Measurements from ENCODE around the gene VDAC1. TPM values are rescaled to one million over a fixed set of nuclear protein-coding genes. Genes with fewer than 3 reads are reported as not detected.
A peak's percentile ranks its signal among the peaks of the same experiment; 100 is the strongest.
"Not testable (repeated sequence)": the region's sequence is repeated elsewhere in the genome, so short reads cannot be mapped to it uniquely, and the experiment has no call there.

The VDAC1 gene
- total RNA-seq, 1 donor from 2014 or later, result 158 TPM

- Mint-ChIP-seq H3K27ac (no peak overlapping the region), H3K36me3 (ENCODE audit: low read depth) (peaks cover 67% of the 10 kb centered on the region), H3K27me3 (no peaks in the 10 kb centered on the region), H3K4me3 (no peak overlapping the region), H3K4me1 (peaks cover 29% of the 10 kb centered on the region), H3K9me3 (no peaks in the 10 kb centered on the region)
- no peak for DNase-seq
- no peak for TF ChIP-seq CTCF (IDR thresholded peaks at IDR 0.05)
- intact Hi-C loops (cut with micrococcal nuclease), result loop anchor here (10.0 kb wide), 1 partner anchor 554 kb away; no protein-coding TSS in a partner anchor
- ChIA-PET POLR2A (interaction anchor here (0.7 to 3.7 kb wide), 3 partner anchors 9 to 90 kb away, joined by 4 to 16 read pairs (median 6); partner anchors contain the start of genes C5orf15 and VDAC1), CTCF (interaction anchor here (0.6 to 3.0 kb wide), 12 partner anchors 9 to 868 kb away, joined by 3 to 20 read pairs (median 5); partner anchors contain the start of gene C5orf15)
- no peak for ATAC-seq (ENCODE audit: low read depth)
These were observed 25.8 kb downstream of the VDAC1 start for GRCh38 chr5:133978943-133979342.

- no peaks in the 10 kb centered on the region for H3K9me3 Mint-ChIP-seq
- ATAC-seq (ENCODE audit: low read depth) (no peak), DNase-seq (no peak)
- H3K27me3 Mint-ChIP-seq, result no peaks in the 10 kb centered on the region
- TF ChIP-seq CTCF (IDR thresholded peaks at IDR 0.05), result no peak
- ChIA-PET CTCF (interaction anchor here (1.3 to 3.0 kb wide), 8 partner anchors 8 to 554 kb away, joined by 3 to 20 read pairs (median 6); partner anchors contain the start of gene C5orf15), POLR2A (interaction anchor here (0.8 to 3.7 kb wide), 3 partner anchors 8 to 868 kb away, joined by 3 to 16 read pairs (median 7); partner anchors contain the start of genes C5orf15, C5orf24 and VDAC1)
- peak overlapping the region; percentile 68 for H3K27ac Mint-ChIP-seq
- peaks cover 29% of the 10 kb centered on the region for H3K4me1 Mint-ChIP-seq
- peaks cover 69% of the 10 kb centered on the region for H3K36me3 Mint-ChIP-seq (ENCODE audit: low read depth)
- no peak overlapping the region for H3K4me3 Mint-ChIP-seq
- intact Hi-C loops (cut with micrococcal nuclease), result loop anchor here (10.0 kb wide), 1 partner anchor 553 kb away; no protein-coding TSS in a partner anchor
These were observed 26.9 kb downstream of the VDAC1 start for GRCh38 chr5:133977858-133978257.

GRCh38 chr5:133977161-133977787, 27.5 kb downstream of the VDAC1 start:
- no peak for TF ChIP-seq CTCF (IDR thresholded peaks at IDR 0.05)
- CTCF ChIA-PET, result interaction anchor here (0.8 to 2.0 kb wide), 5 partner anchors 23 to 554 kb away, joined by 3 to 6 read pairs (median 5); no protein-coding TSS in a partner anchor
- Mint-ChIP-seq H3K4me1 (peaks cover 29% of the 10 kb centered on the region), H3K27me3 (no peaks in the 10 kb centered on the region), H3K36me3 (ENCODE audit: low read depth) (peaks cover 70% of the 10 kb centered on the region), H3K4me3 (no peak overlapping the region), H3K27ac (peak overlapping the region; percentile 68), H3K9me3 (no peaks in the 10 kb centered on the region)
- POLR2A ChIA-PET, result interaction anchor here (0.7 to 3.7 kb wide), 5 partner anchors 8 to 868 kb away, joined by 3 to 16 read pairs (median 5); partner anchors contain the start of genes C5orf15, C5orf24 and VDAC1
- ATAC-seq (ENCODE audit: low read depth) (peak; percentile 54), DNase-seq (no peak)
- intact Hi-C loops (cut with micrococcal nuclease), result loop anchor here (10.0 kb wide), 1 partner anchor 552 kb away; no protein-coding TSS in a partner anchor

GRCh38 chr5:133975546-133975945, 29.2 kb downstream of the VDAC1 start:
- CTCF ChIA-PET, result interaction anchor here (1.7 kb wide), 1 partner anchor 421 kb away, joined by 4 read pairs; no protein-coding TSS in a partner anchor
- Mint-ChIP-seq H3K36me3 (ENCODE audit: low read depth) (peaks cover 67% of the 10 kb centered on the region), H3K4me1 (peaks cover 31% of the 10 kb centered on the region)
- intact Hi-C loops (cut with micrococcal nuclease), result loop anchor here (10.0 kb wide), 1 partner anchor 551 kb away; no protein-coding TSS in a partner anchor
- H3K27ac Mint-ChIP-seq; H3K9me3 Mint-ChIP-seq; POLR2A ChIA-PET; DNase-seq; H3K4me3 Mint-ChIP-seq; H3K27me3 Mint-ChIP-seq; ATAC-seq (ENCODE audit: low read depth): not testable (repeated sequence)

GRCh38 chr5:133974142-133974541, 30.6 kb downstream of the VDAC1 start:
- intact Hi-C loops (cut with micrococcal nuclease), result loop anchor here (10.0 kb wide), 1 partner anchor 549 kb away; no protein-coding TSS in a partner anchor
- H3K27ac Mint-ChIP-seq, result no peak overlapping the region
- DNase-seq, result no peak
- no peaks in the 10 kb centered on the region for H3K27me3 Mint-ChIP-seq
- TF ChIP-seq CTCF (IDR thresholded peaks at IDR 0.05), result no peak
- peaks cover 39% of the 10 kb centered on the region for H3K4me1 Mint-ChIP-seq
- peaks cover 64% of the 10 kb centered on the region for H3K36me3 Mint-ChIP-seq (ENCODE audit: low read depth)
- POLR2A ChIA-PET, result interaction anchor here (0.7 kb wide), 1 partner anchor 606 kb away, joined by 3 read pairs; no protein-coding TSS in a partner anchor
- CTCF ChIA-PET, result no interaction called here
- H3K9me3 Mint-ChIP-seq, result no peaks in the 10 kb centered on the region
- H3K4me3 Mint-ChIP-seq, result no peak overlapping the region
- ATAC-seq (ENCODE audit: low read depth), result no peak

Measured in activated B cell treated with CpG ODN at 0.5 μM for 24 hours (primary cell).